Panc1 (cell line): ENCODE data around the gene BHMT2. TPM values are rescaled to one million over a fixed set of nuclear protein-coding genes. Genes with fewer than 3 reads are reported as not detected.

Experiments used
- ATAC-seq: fragments of 200-7000 bp; cut with Tn5 transposase; 2 replicates; pipeline ENCODE4 v1.9.1; 2020; ENCODE audit warnings: mild to moderate bottlenecking, moderate library complexity
- Bru-seq: library from RNA; stranded (reverse); fragments of 400-500 nt; gene quantifications from one replicate; lab custom pipeline; 2021; lab: Mats Ljungman, UMichigan
- BruChase-seq, 2 experiments: library from RNA; stranded (reverse); fragments of 400-500 nt; gene quantifications; one replicate each; lab custom pipeline; 2021; lab: Mats Ljungman, UMichigan
- BruUV-seq: library from RNA; stranded (reverse); fragments of 400-500 nt; replicated peaks from 2 replicates; lab custom pipeline; 2021; lab: Mats Ljungman, UMichigan
- CTCF ChIA-PET: fragments of 300-600 bp; sonication (Branson Sonifier 250); formaldehyde crosslinking; loops from one replicate; lab custom pipeline; 2022; ENCODE audit warnings: antibody characterized with exemption; lab: Charles Lee
- POLR2A ChIA-PET: fragments of 300-600 bp; sonication (Branson Sonifier 250); formaldehyde crosslinking; loops from one replicate; lab custom pipeline; 2022; ENCODE audit warnings: antibody characterized with exemption; lab: Charles Lee
- DNase-seq: peaks from one replicate; pipeline ENCODE4 v3.0.0-alpha.2; 2010; ENCODE audit warnings: low read depth, low spot score
- H3K27ac ChIP-seq: 2 replicates; pipeline ENCODE4 v1.5.1; 2011; ENCODE audit warnings: mild to moderate bottlenecking, low read length, inconsistent platforms
- H3K27me3 ChIP-seq: fragments of 200-500 bp; sonication (Bioruptor generic); 2 replicates; pipeline ENCODE4 v1.6.0; 2014; ENCODE audit warnings: low read length, inconsistent platforms; ENCODE audit not compliant: control insufficient read depth, insufficient read depth
- H3K36me3 ChIP-seq: fragments of 200-500 bp; sonication (Bioruptor generic); 2 replicates; pipeline ENCODE4 v1.5.1; 2014; ENCODE audit warnings: inconsistent platforms, mild to moderate bottlenecking, low read length, moderate library complexity; ENCODE audit not compliant: control insufficient read depth, insufficient read depth
- H3K4me1 ChIP-seq: 2 replicates; pipeline ENCODE4 v1.5.1; 2011; ENCODE audit warnings: inconsistent platforms, mild to moderate bottlenecking, low read length, moderate library complexity; ENCODE audit not compliant: control insufficient read depth, insufficient read depth
- H3K4me3 ChIP-seq, 2 experiments: 2 replicates each; pipeline ENCODE4 v1.5.1; 2011 to 2012; ENCODE audit warnings: low read depth in 2 of 2, low read length in 2 of 2, mild to moderate bottlenecking in 2 of 2, inconsistent platforms in 1 of 2, moderate library complexity in 1 of 2
- H3K9me3 ChIP-seq: fragments of 200-500 bp; sonication (Bioruptor generic); 2 replicates; pipeline ENCODE4 v1.5.1; 2014; ENCODE audit warnings: low read depth, mild to moderate bottlenecking, inconsistent platforms, low read length, moderate library complexity; ENCODE audit not compliant: control insufficient read depth, insufficient read depth
- CTCF ChIP-seq: fragments of 450-650 bp; IDR thresholded peaks from 2 replicates; pipeline ENCODE4 v1.5.1; 2017; ENCODE audit warnings: mild to moderate bottlenecking
- POLR2AphosphoS5 ChIP-seq: IDR thresholded peaks from 2 replicates; pipeline ENCODE4 v1.6.1; 2012; ENCODE audit warnings: mild to moderate bottlenecking, low read depth, low read length, moderate library complexity
- SIN3A ChIP-seq: IDR thresholded peaks from 2 replicates; pipeline ENCODE4 v1.6.1; 2012; ENCODE audit warnings: low read depth, mild to moderate bottlenecking, low read length, moderate library complexity, borderline replicate concordance; ENCODE audit not compliant: insufficient read depth
- TCF7L2 ChIP-seq: IDR thresholded peaks from 2 replicates; pipeline ENCODE4 v1.6.1; 2011; ENCODE audit warnings: mild to moderate bottlenecking, low read depth, low read length, inconsistent platforms
- in situ Hi-C: cut with HindIII; loops from 2 replicates; pipeline ENCODE4 v1.10.0; 2016; ENCODE audit warnings: low sequenced_read_pairs, low pct_unique_long_range_greater_than_20kb
- intact Hi-C: fragments of 100-400 bp; cut with micrococcal nuclease; formaldehyde crosslinking; loops from one replicate; pipeline ENCODE4 v1.10.0; 2022; ENCODE audit not compliant: unreplicated experiment
- long read RNA-seq: library from polyadenylated mRNA; unstranded; transcript quantifications from one replicate; pipeline ENCODE4 v2.0.0, GENCODE V29; 2021; ENCODE audit not compliant: unreplicated experiment
- polyA plus RNA-seq: library from polyadenylated mRNA; unstranded; fragments of >200 nt; gene quantifications from one replicate; pipeline ENCODE4 v1.2.1, GENCODE V29; 2012; ENCODE audit warnings: missing spikeins; ENCODE audit not compliant: insufficient read length
- total RNA-seq: library from RNA; stranded (reverse); gene quantifications from one replicate; pipeline ENCODE4 v1.2.1, GENCODE V29; 2021; ENCODE audit not compliant: unreplicated experiment
- TF ChIP-seq, protein P1 (sequence below), 2 experiments: IDR thresholded peaks; 2 replicates each; pipeline ENCODE4 v1.6.1; 2011 to 2012; ENCODE audit warnings: low read depth in 2 of 2, control low read depth in 1 of 2, low read length in 1 of 2, mild to moderate bottlenecking in 1 of 2, moderate library complexity in 1 of 2; ENCODE audit not compliant: insufficient read depth in 1 of 2

BHMT2 gene
- total RNA-seq (not detected), Bru-seq, nascent RNA (not detected), BruChase-seq, experiment 1, labeled RNA remaining after a 2-hour chase (percentile 5 among the genes with signal in this experiment), BruChase-seq, experiment 2, labeled RNA remaining after a 6-hour chase (percentile 5 among the genes with signal in this experiment)
- polyA plus RNA-seq = not detected
- long read RNA-seq = 0 reads

- intact Hi-C loops (no loop called here), in situ Hi-C loops (no loop called here)
- no peak within 1 kb of the TSS for H3K27ac ChIP-seq
- CTCF ChIA-PET = no interaction called here
- no peaks in the 10 kb centered on the region for H3K36me3 ChIP-seq
- POLR2A ChIA-PET = interaction anchor here (0.6 kb wide), 1 partner anchor 324 kb away, joined by 3 read pairs; no protein-coding TSS in a partner anchor
- no peak within 1 kb of the TSS for H3K4me3 ChIP-seq
- no peaks in the 10 kb centered on the region for H3K4me1 ChIP-seq
- no peak for TF ChIP-seq POLR2AphosphoS5
- TF ChIP-seq SIN3A = no peak
- no peak for TF ChIP-seq TCF7L2
- no peak for TF ChIP-seq CTCF
- TF ChIP-seq, protein P1, sequence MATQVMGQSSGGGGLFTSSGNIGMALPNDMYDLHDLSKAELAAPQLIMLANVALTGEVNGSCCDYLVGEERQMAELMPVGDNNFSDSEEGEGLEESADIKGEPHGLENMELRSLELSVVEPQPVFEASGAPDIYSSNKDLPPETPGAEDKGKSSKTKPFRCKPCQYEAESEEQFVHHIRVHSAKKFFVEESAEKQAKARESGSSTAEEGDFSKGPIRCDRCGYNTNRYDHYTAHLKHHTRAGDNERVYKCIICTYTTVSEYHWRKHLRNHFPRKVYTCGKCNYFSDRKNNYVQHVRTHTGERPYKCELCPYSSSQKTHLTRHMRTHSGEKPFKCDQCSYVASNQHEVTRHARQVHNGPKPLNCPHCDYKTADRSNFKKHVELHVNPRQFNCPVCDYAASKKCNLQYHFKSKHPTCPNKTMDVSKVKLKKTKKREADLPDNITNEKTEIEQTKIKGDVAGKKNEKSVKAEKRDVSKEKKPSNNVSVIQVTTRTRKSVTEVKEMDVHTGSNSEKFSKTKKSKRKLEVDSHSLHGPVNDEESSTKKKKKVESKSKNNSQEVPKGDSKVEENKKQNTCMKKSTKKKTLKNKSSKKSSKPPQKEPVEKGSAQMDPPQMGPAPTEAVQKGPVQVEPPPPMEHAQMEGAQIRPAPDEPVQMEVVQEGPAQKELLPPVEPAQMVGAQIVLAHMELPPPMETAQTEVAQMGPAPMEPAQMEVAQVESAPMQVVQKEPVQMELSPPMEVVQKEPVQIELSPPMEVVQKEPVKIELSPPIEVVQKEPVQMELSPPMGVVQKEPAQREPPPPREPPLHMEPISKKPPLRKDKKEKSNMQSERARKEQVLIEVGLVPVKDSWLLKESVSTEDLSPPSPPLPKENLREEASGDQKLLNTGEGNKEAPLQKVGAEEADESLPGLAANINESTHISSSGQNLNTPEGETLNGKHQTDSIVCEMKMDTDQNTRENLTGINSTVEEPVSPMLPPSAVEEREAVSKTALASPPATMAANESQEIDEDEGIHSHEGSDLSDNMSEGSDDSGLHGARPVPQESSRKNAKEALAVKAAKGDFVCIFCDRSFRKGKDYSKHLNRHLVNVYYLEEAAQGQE (IDR thresholded peaks at IDR 0.05; ENCODE audit: insufficient read depth in 1 of 2, low read depth in 2 of 2, low read length in 1 of 2) = no peak
- H3K9me3 ChIP-seq = no peaks in the 10 kb centered on the region
- H3K27me3 ChIP-seq = peaks cover 7% of the 10 kb centered on the region
- ATAC-seq (no peak), DNase-seq (no peak)
- no TSS peak for BruUV-seq
These were observed at the start of gene BHMT2, which contains the start of gene DMGDH for GRCh38 chr5:79069488-79070349. BHMT2 (plus strand) TSS chr5:79069767; CDS start chr5:79069783, 16 bp downstream. DMGDH (minus strand) TSS chr5:79069674; CDS start chr5:79069620, 54 bp downstream.

GRCh38 chr5:79020861-79021561, 48.6 kb upstream of the BHMT2 start:
- Histone ChIP-seq H3K4me1 (0 out of 2 replicates have a peak, but pooled peaks cover 3% of the 10 kb centered on the region), H3K27ac (no peak overlapping the region), H3K27me3 (peaks cover 39% of the 10 kb centered on the region; the same call in 1 of the 2 replicates), H3K36me3 (no peaks in the 10 kb centered on the region), H3K4me3 (no peak overlapping the region), H3K9me3 (no peaks in the 10 kb centered on the region)
- POLR2A ChIA-PET = no interaction called here
- CTCF ChIA-PET = interaction anchor here (0.6 to 5.5 kb wide), 11 partner anchors 11 to 1207 kb away, joined by 3 to 62 read pairs (median 4); no protein-coding TSS in a partner anchor
- no TSS peak for BruUV-seq
- intact Hi-C loops = loop anchor here (5.0 to 10.0 kb wide), 3 partner anchors 91 to 834 kb away; partner anchors contain the start of gene BHMT
- DNase-seq (peak; percentile 42), ATAC-seq (peak; percentile 87)
- in situ Hi-C loops = no loop called here
- no peak for TF ChIP-seq SIN3A
- TF ChIP-seq CTCF = peak; percentile 93
